HepG2 (cell line): ENCODE measurements around the gene CYB5R3. TPM values are rescaled to one million over a fixed set of nuclear protein-coding genes. Genes with fewer than 3 reads are reported as not detected.

Source experiments
- ATAC-seq: fragments of 200-7000 bp; cut with Tn5 transposase; 3 replicates; pipeline ENCODE4 v1.9.1; 2020; ENCODE audit warnings: mild to moderate bottlenecking, moderate library complexity
- BruUV-seq: library from RNA; stranded (reverse); fragments of 400-500 nt; replicated peaks from 2 replicates; lab custom pipeline; 2021; lab: Mats Ljungman, UMichigan
- CTCF ChIA-PET: fragments of 300-600 bp; formaldehyde crosslinking; extraction: SDS; loops from one replicate; lab custom pipeline; 2021; ENCODE audit warnings: low total read pairs, inconsistent platforms, low intra/inter-chr PET ratio; lab: Yijun Ruan, JAX
- POLR2A ChIA-PET: fragments of 350-600 bp; sonication (Branson Sonifier 250); formaldehyde crosslinking; loops from one replicate; lab custom pipeline; 2020; ENCODE audit warnings: antibody characterized with exemption, inconsistent platforms; lab: Yijun Ruan, JAX
- DNase-seq: peaks from one replicate; pipeline ENCODE4 v3.0.0-alpha.2; 2015; ENCODE audit warnings: low spot score
- FAIRE-seq: peaks from 3 replicates; lab custom pipeline; 2011; peaks lifted over from hg19 to GRCh38; lab: Jason Lieb, UNC
- H2AFZ ChIP-seq: one replicate; pipeline ENCODE4 v1.6.1; 2011; ENCODE audit warnings: low read length, inconsistent platforms
- H3K27ac ChIP-seq: fragments of 300-600 bp; 3 replicates; pipeline ENCODE4 v1.8.0; 2011; ENCODE audit warnings: mixed run types, mild to moderate bottlenecking, mixed read lengths, low read length, inconsistent platforms; ENCODE audit not compliant: insufficient read depth; ENCODE audit errors: extremely low read length
- H3K27me3 ChIP-seq, 2 experiments: fragments of 200-600 bp in 1 of 2; 2 replicates in 1 of 2; 3 replicates in 1 of 2; pipeline versions ENCODE4 v1.6.0 to v1.8.0; 2011; ENCODE audit warnings: low read length in 2 of 2, mild to moderate bottlenecking in 2 of 2, moderate library complexity in 2 of 2, inconsistent platforms in 1 of 2; ENCODE audit not compliant: insufficient read depth in 2 of 2, control insufficient read depth in 1 of 2
- H3K36me3 ChIP-seq, 2 experiments: fragments of 200-600 bp in 1 of 2; replicated peaks in 1 of 2; 2 replicates in 1 of 2; 3 replicates in 1 of 2; pipeline versions ENCODE4 v1.5.1 to v1.8.0; 2011; ENCODE audit warnings: low read length in 2 of 2, inconsistent platforms in 1 of 2; ENCODE audit not compliant: insufficient read depth in 2 of 2, control insufficient read depth in 1 of 2
- H3K4me1 ChIP-seq: 2 replicates; pipeline ENCODE4 v1.5.1; 2012; ENCODE audit warnings: low read length, inconsistent platforms; ENCODE audit not compliant: insufficient read depth
- H3K4me2 ChIP-seq: 2 replicates; pipeline ENCODE4 v1.6.0; 2011; ENCODE audit warnings: low read depth, low read length, inconsistent platforms
- H3K4me3 ChIP-seq, 3 experiments: fragments of 200-600 bp in 1 of 3; sonication (generic), shearing (Covaris generic) in 1 of 3; replicated peaks in 1 of 3; 2 replicates each; pipeline ENCODE4 v1.5.1; 2011 to 2016; ENCODE audit warnings: low read length in 3 of 3, inconsistent platforms in 2 of 3, low read depth in 2 of 3, mild to moderate bottlenecking in 2 of 3, control low read depth in 1 of 3, mixed read lengths in 1 of 3; ENCODE audit not compliant: insufficient read depth in 1 of 3
- H3K79me2 ChIP-seq: one replicate; pipeline ENCODE4 v1.6.1; 2011; ENCODE audit warnings: low read length, inconsistent platforms; ENCODE audit not compliant: insufficient read depth
- H3K9ac ChIP-seq: 2 replicates; pipeline ENCODE4 v1.6.0; 2011; ENCODE audit warnings: mild to moderate bottlenecking, low read depth, low read length, inconsistent platforms; ENCODE audit not compliant: insufficient read depth
- H3K9me3 ChIP-seq: 2 replicates; pipeline ENCODE4 v1.5.1; 2012; ENCODE audit warnings: mild to moderate bottlenecking, low read length
- H4K20me1 ChIP-seq: 2 replicates; pipeline ENCODE4 v1.6.0; 2011; ENCODE audit warnings: inconsistent platforms, mild to moderate bottlenecking, low read length, moderate library complexity; ENCODE audit not compliant: insufficient read depth
- NR2F2 ChIP-seq: IDR thresholded peaks from 2 replicates; pipeline ENCODE4 v1.6.1; 2012; ENCODE audit warnings: low read depth, inconsistent platforms, borderline replicate concordance
- WGBS: methylation state at CpG from one replicate; pipeline ENCODE4 v1.1.6; 2017; ENCODE audit warnings: low lambda C conversion rate; 5-methylcytosine and 5-hydroxymethylcytosine counted together
- in situ Hi-C: cut with HindIII; loops from 2 replicates; pipeline ENCODE4 v1.10.0; 2017; ENCODE audit warnings: low pct_unique_long_range_greater_than_20kb; ENCODE audit not compliant: extremely low pct_ligation_motif_present
- intact Hi-C: fragments of 100-400 bp; cut with micrococcal nuclease; formaldehyde crosslinking; loops from one replicate; pipeline ENCODE4 v1.10.0; 2022; ENCODE audit not compliant: unreplicated experiment
- polyA plus RNA-seq, 8 experiments: library from polyadenylated mRNA; depleted of rRNA in 3 of 8; stranded (reverse) in 7 of 8; unstranded in 1 of 8; fragments of >200 nt; fragmentation: Illumina TruSeq in 4 of 8; extraction: Trizol in 4 of 8; gene quantifications; 2 replicates each; pipeline versions ENCODE4 v1.2.1 to v1.2.3, GENCODE V29; 2011 to 2016; ENCODE audit warnings: low read depth in 4 of 8, missing spikeins in 1 of 8, mixed read lengths in 1 of 8; ENCODE audit not compliant: insufficient read depth in 1 of 8
- total RNA-seq, 5 experiments: library from RNA; depleted of rRNA; stranded (reverse); fragments of >200 nt; fragmentation: Illumina TruSeq; extraction: Trizol; gene quantifications; 2 replicates each; pipeline ENCODE4 v1.2.3, GENCODE V29; 2016; ENCODE audit warnings: low read depth in 1 of 5
- TF ChIP-seq, protein P1 (sequence below): sonication (generic); formaldehyde crosslinking; IDR thresholded peaks from 2 replicates; pipeline ENCODE4 v1.4.0; 2020; ENCODE audit warnings: missing genetic modification reagents
- TF ChIP-seq, protein P2 (sequence below): sonication (generic); formaldehyde crosslinking; IDR thresholded peaks from 2 replicates; pipeline ENCODE4 v1.5.1; 2020; ENCODE audit warnings: missing genetic modification reagents, mild to moderate bottlenecking, borderline replicate concordance

Gene CYB5R3
- total and polyA plus RNA-seq, 2 of the 13 experiments (the other 11 are each of a cell fraction or from before 2014, with no cell fraction given), result 32.4 to 305 TPM

DNA sequence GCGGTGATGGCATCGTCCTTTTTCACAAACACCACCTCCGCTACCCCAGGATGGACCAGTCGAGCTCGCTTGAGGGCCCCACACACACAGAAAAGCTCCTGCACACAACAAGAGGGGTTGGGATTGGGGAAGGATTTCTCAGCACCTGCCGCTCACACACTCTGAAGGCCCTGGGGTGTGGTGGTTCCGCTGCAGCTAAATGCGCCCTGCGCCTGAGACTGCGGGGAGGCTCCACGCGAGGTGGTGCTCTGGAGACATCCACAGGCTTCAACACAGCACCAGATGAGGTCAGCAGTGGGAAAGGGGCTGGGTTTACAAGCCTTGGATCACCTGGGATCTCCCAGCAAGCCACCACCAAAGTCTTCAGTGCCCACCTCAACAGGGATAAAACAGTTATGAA lies 57.2 kb downstream of the CYB5R3 start:
- H3K4me1 ChIP-seq, result no peaks in the 10 kb centered on the region
- ChIA-PET POLR2A (no interaction called here), CTCF (no interaction called here)
- no peak overlapping the region for H2AFZ ChIP-seq
- in situ Hi-C loops, result no loop called here
- intact Hi-C loops, result no loop called here
- H3K4me3 ChIP-seq, result no peak overlapping the region
- no peak overlapping the region for H3K27ac ChIP-seq
- no peaks in the 10 kb centered on the region for H3K9me3 ChIP-seq
- no peak overlapping the region for H3K9ac ChIP-seq
- 98% methylated on average over 12 of the region's 12 CpGs for WGBS
- no peak for FAIRE-seq
- no peak for ATAC-seq
- BruUV-seq, result no TSS peak
- no peaks in the 10 kb centered on the region for H3K27me3 ChIP-seq
- no peaks in the 10 kb centered on the region for H3K79me2 ChIP-seq
- H3K36me3 ChIP-seq, result peaks cover 46 to 81% of the 10 kb centered on the region in 2 experiments
- H4K20me1 ChIP-seq, result no peaks in the 10 kb centered on the region
- TF ChIP-seq NR2F2, result no peak
- TF ChIP-seq, protein P1, sequence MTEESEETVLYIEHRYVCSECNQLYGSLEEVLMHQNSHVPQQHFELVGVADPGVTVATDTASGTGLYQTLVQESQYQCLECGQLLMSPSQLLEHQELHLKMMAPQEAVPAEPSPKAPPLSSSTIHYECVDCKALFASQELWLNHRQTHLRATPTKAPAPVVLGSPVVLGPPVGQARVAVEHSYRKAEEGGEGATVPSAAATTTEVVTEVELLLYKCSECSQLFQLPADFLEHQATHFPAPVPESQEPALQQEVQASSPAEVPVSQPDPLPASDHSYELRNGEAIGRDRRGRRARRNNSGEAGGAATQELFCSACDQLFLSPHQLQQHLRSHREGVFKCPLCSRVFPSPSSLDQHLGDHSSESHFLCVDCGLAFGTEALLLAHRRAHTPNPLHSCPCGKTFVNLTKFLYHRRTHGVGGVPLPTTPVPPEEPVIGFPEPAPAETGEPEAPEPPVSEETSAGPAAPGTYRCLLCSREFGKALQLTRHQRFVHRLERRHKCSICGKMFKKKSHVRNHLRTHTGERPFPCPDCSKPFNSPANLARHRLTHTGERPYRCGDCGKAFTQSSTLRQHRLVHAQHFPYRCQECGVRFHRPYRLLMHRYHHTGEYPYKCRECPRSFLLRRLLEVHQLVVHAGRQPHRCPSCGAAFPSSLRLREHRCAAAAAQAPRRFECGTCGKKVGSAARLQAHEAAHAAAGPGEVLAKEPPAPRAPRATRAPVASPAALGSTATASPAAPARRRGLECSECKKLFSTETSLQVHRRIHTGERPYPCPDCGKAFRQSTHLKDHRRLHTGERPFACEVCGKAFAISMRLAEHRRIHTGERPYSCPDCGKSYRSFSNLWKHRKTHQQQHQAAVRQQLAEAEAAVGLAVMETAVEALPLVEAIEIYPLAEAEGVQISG, result no peak
- TF ChIP-seq, protein P2, sequence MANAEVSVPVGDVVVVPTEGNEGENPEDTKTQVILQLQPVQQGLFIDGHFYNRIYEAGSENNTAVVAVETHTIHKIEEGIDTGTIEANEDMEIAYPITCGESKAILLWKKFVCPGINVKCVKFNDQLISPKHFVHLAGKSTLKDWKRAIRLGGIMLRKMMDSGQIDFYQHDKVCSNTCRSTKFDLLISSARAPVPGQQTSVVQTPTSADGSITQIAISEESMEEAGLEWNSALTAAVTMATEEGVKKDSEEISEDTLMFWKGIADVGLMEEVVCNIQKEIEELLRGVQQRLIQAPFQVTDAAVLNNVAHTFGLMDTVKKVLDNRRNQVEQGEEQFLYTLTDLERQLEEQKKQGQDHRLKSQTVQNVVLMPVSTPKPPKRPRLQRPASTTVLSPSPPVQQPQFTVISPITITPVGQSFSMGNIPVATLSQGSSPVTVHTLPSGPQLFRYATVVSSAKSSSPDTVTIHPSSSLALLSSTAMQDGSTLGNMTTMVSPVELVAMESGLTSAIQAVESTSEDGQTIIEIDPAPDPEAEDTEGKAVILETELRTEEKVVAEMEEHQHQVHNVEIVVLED, result no peak
- H3K4me2 ChIP-seq, result no peak overlapping the region
- no peak for DNase-seq
